ENCODE results near the gene PARP3.

PARP3 gene

GRCh38 chr3:51934139-51934850 lies 7.9 kb upstream of the PARP3 start:
- no peak for DNase-seq

DNA sequence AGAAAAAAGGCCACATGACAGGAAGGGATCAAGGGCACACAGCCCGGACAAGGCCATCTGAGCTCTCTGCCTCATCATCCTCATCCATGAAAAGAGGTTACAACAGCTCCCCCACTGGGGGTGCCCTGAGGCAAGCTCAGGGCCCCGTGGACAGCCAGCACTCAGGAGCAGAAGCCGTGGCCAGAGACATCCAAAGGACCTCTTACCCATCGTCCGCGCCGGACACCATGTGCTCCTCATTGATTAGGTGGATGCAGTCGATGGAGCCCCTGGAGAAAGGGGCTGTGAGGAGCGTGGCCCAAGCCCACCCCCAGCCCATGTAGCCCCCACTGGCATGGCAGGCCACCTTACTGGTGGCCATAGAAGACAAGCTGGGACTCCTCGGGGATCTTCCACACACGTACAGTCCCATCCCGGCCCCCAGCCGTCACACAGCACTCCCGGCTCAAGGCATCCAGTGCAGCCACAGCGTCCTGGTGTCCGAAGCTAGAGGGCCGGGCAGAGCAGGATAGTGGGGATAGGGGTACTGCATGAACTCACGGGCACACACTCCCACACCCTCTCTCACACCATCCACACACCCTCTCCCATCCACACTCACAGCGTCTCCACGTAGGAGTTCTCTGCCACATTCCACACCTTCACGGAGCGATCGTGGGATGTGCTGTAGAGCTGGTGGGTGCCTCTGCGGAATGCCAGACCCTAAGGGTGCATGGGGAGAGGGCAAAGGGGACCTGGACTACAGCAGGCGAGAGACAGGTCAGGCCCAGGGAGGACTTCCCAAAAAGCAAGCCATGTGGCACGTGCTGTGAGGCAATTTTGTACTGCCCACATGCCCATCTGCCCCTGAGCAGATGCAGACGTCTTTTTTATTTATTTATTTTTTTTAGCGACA lies 6.9 kb upstream of the PARP3 start:
- no peak for DNase-seq

- DNase-seq: no peak
Observed at GRCh38 chr3:51935886-51936755, 6.0 kb upstream of the PARP3 start.

DNA sequence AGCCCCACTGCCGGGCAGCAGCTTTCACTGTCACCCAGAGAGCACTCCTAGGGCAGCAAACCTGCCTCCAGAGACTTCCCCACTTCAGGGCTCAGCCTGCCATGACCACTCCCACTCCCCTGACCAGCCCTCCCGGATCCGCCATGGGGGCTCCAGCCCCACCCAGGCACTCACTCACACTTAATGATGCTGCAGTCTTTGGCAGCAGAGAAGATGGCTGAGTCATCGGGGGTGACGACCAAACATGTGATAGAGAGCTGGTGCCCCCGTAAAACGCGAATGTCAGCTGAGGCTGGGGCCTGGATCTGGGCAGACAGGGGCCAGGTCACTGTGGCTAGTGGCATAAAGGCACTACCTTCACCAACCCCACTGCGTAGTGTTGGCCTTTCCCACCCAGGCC lies 5.1 kb upstream of the PARP3 start:
- no peak for DNase-seq

GRCh38 chr3:51937611-51938450 lies 4.3 kb upstream of the PARP3 start:
- no peak for DNase-seq

GRCh38 chr3:51938780-51939425 lies 3.3 kb upstream of the PARP3 start:
- DNase-seq: no peak

DNA sequence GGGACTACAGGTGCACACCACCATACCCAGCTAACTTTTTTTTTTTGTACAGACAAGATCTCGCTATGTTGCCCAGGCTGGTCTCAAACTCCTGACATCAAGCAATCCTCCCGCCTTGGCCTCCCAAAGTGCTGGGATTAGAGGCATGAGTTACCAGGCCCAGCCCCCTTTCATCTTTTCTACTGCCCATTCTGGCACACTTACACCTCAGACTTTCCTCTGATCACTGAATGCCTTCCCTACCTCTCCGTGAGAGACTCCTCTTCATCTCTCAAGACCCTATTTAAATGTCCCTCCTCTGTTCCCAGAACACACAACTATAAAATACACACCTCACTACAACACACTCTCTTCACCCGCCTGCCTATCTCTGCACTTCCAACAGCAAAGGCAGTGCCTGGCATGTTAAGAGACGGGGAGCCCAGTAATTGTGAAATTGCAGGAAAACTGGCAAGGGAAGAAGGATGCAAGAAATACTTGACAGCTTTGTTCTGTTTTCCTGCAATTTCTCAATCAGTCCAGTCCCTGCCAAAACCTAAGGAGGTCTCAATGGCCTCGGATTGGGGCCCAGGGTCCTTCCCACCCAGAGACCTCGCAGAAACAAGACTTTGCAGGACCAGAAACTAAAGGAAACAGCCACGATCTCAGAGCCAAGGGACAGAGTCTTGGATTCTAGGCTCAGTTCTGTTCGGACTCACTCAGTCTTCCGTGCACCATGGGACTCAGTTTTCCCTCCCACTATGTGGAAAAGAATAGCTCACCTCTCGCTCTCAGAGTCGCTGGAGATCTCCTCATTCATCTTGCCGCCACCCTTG lies 1.3 kb upstream of the PARP3 start:
- no peak for DNase-seq

DNA sequence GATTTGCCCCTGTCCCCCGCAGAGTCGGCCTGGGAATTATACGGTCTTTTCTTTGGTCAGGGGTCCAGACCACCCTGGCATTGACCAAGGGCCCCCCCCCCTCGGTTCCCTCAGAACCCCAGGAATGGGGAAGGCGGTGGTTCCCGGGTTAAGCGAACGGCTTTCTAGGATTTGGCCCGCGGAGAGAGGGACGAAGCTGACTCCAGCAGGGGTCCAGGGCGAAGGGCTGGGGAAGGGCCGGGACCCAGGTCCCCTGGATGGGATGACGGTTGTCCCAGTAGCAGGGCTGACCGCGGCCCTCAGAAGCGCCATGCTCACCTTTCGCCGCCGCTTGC lies 733 bp upstream of the PARP3 start:
- DNase-seq: no peak

DNA sequence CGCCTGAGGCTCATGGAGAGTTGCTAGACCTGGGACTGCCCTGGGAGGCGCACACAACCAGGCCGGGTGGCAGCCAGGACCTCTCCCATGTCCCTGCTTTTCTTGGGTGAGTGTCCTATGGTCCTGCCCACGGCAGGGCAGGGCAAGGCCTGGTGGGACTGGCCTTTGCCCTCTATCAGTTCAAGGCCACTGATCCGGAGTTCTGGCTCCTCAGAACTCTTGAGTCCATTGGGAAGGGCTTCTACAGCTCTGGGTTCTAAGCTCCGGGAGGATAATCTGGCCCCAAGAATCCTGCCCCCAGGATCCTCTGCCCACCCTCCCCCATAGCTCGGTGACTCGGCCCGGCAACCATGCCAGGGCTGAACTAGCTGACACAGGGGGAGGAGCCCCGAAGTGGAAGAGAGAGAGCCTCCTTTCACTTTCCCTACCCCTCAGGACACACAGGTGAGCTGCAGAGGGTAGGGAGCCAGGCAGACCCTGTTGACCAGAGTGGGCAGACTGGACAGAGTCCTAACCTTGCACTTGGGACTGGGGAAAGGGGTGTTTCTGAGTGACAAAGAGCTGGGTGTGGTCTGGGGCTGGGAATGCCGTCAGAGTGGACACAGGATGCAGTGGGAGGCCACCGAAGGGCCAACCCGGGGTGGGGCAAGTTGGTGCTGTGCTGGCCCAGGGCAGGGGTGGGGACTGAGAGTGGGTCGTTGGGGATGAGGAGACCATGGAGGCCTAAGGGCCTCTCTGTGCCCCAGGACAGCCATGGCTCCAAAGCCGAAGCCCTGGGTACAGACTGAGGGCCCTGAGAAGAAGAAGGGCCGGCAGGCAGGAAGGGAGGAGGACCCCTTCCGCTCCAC lies 664 bp downstream of the PARP3 start:
- DNase-seq: no peak

- DNase-seq: no peak
Observed at GRCh38 chr3:51943451-51944391, 1.6 kb downstream of the PARP3 start.

- no peak for DNase-seq
Observed at GRCh38 chr3:51944451-51945021, 2.4 kb downstream of the PARP3 start.

DNA sequence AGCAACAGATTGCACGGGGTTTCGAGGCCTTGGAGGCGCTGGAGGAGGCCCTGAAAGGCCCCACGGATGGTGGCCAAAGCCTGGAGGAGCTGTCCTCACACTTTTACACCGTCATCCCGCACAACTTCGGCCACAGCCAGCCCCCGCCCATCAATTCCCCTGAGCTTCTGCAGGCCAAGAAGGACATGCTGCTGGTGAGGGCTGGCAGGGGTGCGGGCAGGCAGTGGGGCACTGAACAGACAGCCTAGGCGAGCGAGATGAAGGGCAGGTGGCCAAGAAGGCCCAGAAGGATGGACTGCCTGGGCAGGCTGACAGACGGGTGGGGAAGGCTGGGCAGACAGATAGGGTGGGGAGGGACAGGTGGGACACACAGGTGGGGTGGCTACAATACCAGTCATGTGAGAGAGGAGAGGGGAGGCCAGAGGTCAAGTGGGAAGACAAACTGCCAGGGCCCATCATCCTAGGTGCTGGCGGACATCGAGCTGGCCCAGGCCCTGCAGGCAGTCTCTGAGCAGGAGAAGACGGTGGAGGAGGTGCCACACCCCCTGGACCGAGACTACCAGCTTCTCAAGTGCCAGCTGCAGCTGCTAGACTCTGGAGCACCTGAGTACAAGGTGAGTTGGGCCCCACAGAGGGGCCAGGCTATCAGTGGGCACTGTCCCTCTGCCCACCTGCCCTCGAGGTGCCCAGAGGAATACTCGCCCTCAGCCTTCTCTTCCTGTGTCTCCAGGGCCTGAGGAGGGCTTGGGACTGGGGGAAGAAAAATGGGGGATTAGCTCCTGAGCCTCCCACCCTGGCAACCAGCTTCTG lies 3.1 kb downstream of the PARP3 start:
- no peak for DNase-seq

- no peak for DNase-seq
Observed at GRCh38 chr3:51945926-51946705, 4.0 kb downstream of the PARP3 start.

GRCh38 chr3:51946796-51947195 lies 4.6 kb downstream of the PARP3 start:
- DNase-seq: no peak

- no peak for DNase-seq
Observed at GRCh38 chr3:51947215-51947900, 5.2 kb downstream of the PARP3 start.

- DNase-seq: no peak
Observed at GRCh38 chr3:51948016-51948580, 5.9 kb downstream of the PARP3 start.
